WTC11 (cell line): ENCODE results near the gene SOX6.

ENCODE experiments used
- ETV6 ChIP-seq: sonication (generic); formaldehyde crosslinking; IDR thresholded peaks from 2 replicates; pipeline ENCODE4 v1.8.1; 2022; ENCODE audit warnings: mild to moderate bottlenecking, missing genetic modification reagents
- JUN ChIP-seq: sonication (generic); formaldehyde crosslinking; IDR thresholded peaks from 2 replicates; pipeline ENCODE4 v1.8.0; 2023; ENCODE audit warnings: mild to moderate bottlenecking, missing genetic modification reagents
- SP1 ChIP-seq: sonication (generic); formaldehyde crosslinking; conservative IDR thresholded peaks from 2 replicates; pipeline ENCODE4 v1.8.1; 2022; ENCODE audit warnings: missing genetic modification reagents
- USF1 ChIP-seq: sonication (generic); formaldehyde crosslinking; IDR thresholded peaks from 2 replicates; pipeline ENCODE4 v1.8.0; 2022; ENCODE audit warnings: mild to moderate bottlenecking, missing genetic modification reagents
- ZBTB21 ChIP-seq: sonication (generic); formaldehyde crosslinking; IDR thresholded peaks from 2 replicates; pipeline ENCODE4 v1.8.1; 2023; ENCODE audit warnings: mild to moderate bottlenecking, missing genetic modification reagents, borderline replicate concordance
- ZNF232 ChIP-seq: sonication (generic); formaldehyde crosslinking; IDR thresholded peaks from 2 replicates; pipeline ENCODE4 v1.8.0; 2022; ENCODE audit warnings: mild to moderate bottlenecking, missing genetic modification reagents
- ZNF263 ChIP-seq: sonication (generic); formaldehyde crosslinking; IDR thresholded peaks from 2 replicates; pipeline ENCODE4 v1.8.1; 2022; ENCODE audit warnings: low read depth, mild to moderate bottlenecking, moderate library complexity, missing genetic modification reagents
- ZNF532 ChIP-seq: fragments of 250-450 bp; sonication (Bioruptor Pico); IDR thresholded peaks from 2 replicates; pipeline ENCODE4 v1.9.0; 2021; ENCODE audit warnings: mild to moderate bottlenecking, borderline replicate concordance
- TF ChIP-seq, protein P1 (sequence below): fragments of 200-600 bp; IDR thresholded peaks from 2 replicates; pipeline ENCODE4 v1.8.0; 2022; ENCODE audit warnings: antibody characterized with exemption
- TF ChIP-seq, protein P2 (sequence below): sonication (generic); formaldehyde crosslinking; IDR thresholded peaks from 2 replicates; pipeline ENCODE4 v1.8.1; 2023; ENCODE audit warnings: mild to moderate bottlenecking, moderate library complexity, missing genetic modification reagents

GRCh38 chr11:15967166-15967565 is 389.2 kb downstream of the SOX6 start:
- TF ChIP-seq, protein P1, sequence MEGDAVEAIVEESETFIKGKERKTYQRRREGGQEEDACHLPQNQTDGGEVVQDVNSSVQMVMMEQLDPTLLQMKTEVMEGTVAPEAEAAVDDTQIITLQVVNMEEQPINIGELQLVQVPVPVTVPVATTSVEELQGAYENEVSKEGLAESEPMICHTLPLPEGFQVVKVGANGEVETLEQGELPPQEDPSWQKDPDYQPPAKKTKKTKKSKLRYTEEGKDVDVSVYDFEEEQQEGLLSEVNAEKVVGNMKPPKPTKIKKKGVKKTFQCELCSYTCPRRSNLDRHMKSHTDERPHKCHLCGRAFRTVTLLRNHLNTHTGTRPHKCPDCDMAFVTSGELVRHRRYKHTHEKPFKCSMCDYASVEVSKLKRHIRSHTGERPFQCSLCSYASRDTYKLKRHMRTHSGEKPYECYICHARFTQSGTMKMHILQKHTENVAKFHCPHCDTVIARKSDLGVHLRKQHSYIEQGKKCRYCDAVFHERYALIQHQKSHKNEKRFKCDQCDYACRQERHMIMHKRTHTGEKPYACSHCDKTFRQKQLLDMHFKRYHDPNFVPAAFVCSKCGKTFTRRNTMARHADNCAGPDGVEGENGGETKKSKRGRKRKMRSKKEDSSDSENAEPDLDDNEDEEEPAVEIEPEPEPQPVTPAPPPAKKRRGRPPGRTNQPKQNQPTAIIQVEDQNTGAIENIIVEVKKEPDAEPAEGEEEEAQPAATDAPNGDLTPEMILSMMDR: no peak
- TF ChIP-seq ZNF263 (CRISPR knock-in tag) (no peak), ZNF532 (CRISPR knock-in tag) (no peak), USF1 (CRISPR knock-in tag) (no peak), ZNF232 (CRISPR knock-in tag) (no peak), ETV6 (CRISPR knock-in tag) (no peak), JUN (CRISPR knock-in tag) (no peak), SP1 (CRISPR knock-in tag) (no peak), ZBTB21 (no peak)
- TF ChIP-seq, protein P2, sequence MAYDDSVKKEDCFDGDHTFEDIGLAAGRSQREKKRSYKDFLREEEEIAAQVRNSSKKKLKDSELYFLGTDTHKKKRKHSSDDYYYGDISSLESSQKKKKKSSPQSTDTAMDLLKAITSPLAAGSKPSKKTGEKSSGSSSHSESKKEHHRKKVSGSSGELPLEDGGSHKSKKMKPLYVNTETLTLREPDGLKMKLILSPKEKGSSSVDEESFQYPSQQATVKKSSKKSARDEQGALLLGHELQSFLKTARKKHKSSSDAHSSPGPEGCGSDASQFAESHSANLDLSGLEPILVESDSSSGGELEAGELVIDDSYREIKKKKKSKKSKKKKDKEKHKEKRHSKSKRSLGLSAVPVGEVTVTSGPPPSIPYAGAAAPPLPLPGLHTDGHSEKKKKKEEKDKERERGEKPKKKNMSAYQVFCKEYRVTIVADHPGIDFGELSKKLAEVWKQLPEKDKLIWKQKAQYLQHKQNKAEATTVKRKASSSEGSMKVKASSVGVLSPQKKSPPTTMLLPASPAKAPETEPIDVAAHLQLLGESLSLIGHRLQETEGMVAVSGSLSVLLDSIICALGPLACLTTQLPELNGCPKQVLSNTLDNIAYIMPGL (CRISPR knock-in tag): no peak
